ENCODE measurements around the gene CD163L1. TPM values are rescaled to one million over a fixed set of nuclear protein-coding genes. Genes with fewer than 3 reads are reported as not detected.

Gene CD163L1
- total and polyA plus RNA-seq, 2 donors (not counting 1 experiment from before 2014, with no cell fraction given): 0.33 to 0.78 TPM

- no peak overlapping the region for H3K27ac ChIP-seq (ENCODE audit: insufficient read depth, low read length)
- H3K27me3 ChIP-seq (ENCODE audit: control insufficient read depth, insufficient read depth, low read length): no peaks in the 10 kb centered on the region
- no peaks in the 10 kb centered on the region for H3K4me1 ChIP-seq (ENCODE audit: control insufficient read depth, extremely low read depth, insufficient read depth, low read length)
- TF ChIP-seq EZH2 (IDR thresholded peaks at IDR 0.05; ENCODE audit: low read length, missing control alignments) (no peak), CTCF (conservative IDR thresholded peaks at IDR 0.05 in 1 of 2, IDR thresholded peaks at IDR 0.05 in 1 of 2; ENCODE audit: low read depth in 1 of 2, low read length in 2 of 2) (no peak)
- H3K4me2 ChIP-seq (ENCODE audit: extremely low read depth, insufficient read depth, low read length): no peak overlapping the region
- H3K9me3 ChIP-seq (ENCODE audit: control insufficient read depth, insufficient read depth, low read depth, low read length): no peaks in the 10 kb centered on the region
- no peaks in the 10 kb centered on the region for H3K36me3 ChIP-seq (ENCODE audit: control insufficient read depth, insufficient read depth, low read length)
- no peak overlapping the region for H3K4me3 ChIP-seq (replicated peaks in 1 of 4; ENCODE audit: control extremely low read depth in 1 of 4, insufficient read depth in 1 of 4, low read depth in 3 of 4, low read length in 4 of 4)
- H3K79me2 ChIP-seq (ENCODE audit: control insufficient read depth, insufficient read depth, low read length): no peaks in the 10 kb centered on the region
- no peak overlapping the region for H2AFZ ChIP-seq (ENCODE audit: low read length)
- H3K9ac ChIP-seq (ENCODE audit: insufficient read depth, low read length): no peak overlapping the region
- no peaks in the 10 kb centered on the region for H4K20me1 ChIP-seq (ENCODE audit: control insufficient read depth, extremely low read depth, insufficient read depth, low read length)
- no peak for DNase-seq (ENCODE audit: low read depth in 2 of 2)
Measured at GRCh38 chr12:7327918-7328317, 116.0 kb downstream of the CD163L1 start.

- DNase-seq (ENCODE audit: low read depth in 2 of 2): no peak
- no peak overlapping the region for H3K4me3 ChIP-seq (replicated peaks in 1 of 4; ENCODE audit: control extremely low read depth in 1 of 4, insufficient read depth in 1 of 4, low read depth in 3 of 4, low read length in 4 of 4)
- H3K27ac ChIP-seq (ENCODE audit: insufficient read depth, low read length): no peak overlapping the region
- no peaks in the 10 kb centered on the region for H3K4me1 ChIP-seq (ENCODE audit: control insufficient read depth, extremely low read depth, insufficient read depth, low read length)
- H3K79me2 ChIP-seq (ENCODE audit: control insufficient read depth, insufficient read depth, low read length): no peaks in the 10 kb centered on the region
- H4K20me1 ChIP-seq (ENCODE audit: control insufficient read depth, extremely low read depth, insufficient read depth, low read length): no peaks in the 10 kb centered on the region
- H3K36me3 ChIP-seq (ENCODE audit: control insufficient read depth, insufficient read depth, low read length): no peaks in the 10 kb centered on the region
- H3K9ac ChIP-seq (ENCODE audit: insufficient read depth, low read length): no peak overlapping the region
- TF ChIP-seq EZH2 (IDR thresholded peaks at IDR 0.05; ENCODE audit: low read length, missing control alignments) (no peak), CTCF (conservative IDR thresholded peaks at IDR 0.05 in 1 of 2, IDR thresholded peaks at IDR 0.05 in 1 of 2; ENCODE audit: low read depth in 1 of 2, low read length in 2 of 2) (no peak)
- no peaks in the 10 kb centered on the region for H3K27me3 ChIP-seq (ENCODE audit: control insufficient read depth, insufficient read depth, low read length)
- H3K4me2 ChIP-seq (ENCODE audit: extremely low read depth, insufficient read depth, low read length): no peak overlapping the region
- no peak overlapping the region for H2AFZ ChIP-seq (ENCODE audit: low read length)
- no peaks in the 10 kb centered on the region for H3K9me3 ChIP-seq (ENCODE audit: control insufficient read depth, insufficient read depth, low read depth, low read length)
Measured at GRCh38 chr12:7324176-7324575, 119.8 kb downstream of the CD163L1 start.

GRCh38 chr12:7322599-7322998 lies 121.4 kb downstream of the CD163L1 start:
- TF ChIP-seq EZH2 (IDR thresholded peaks at IDR 0.05; ENCODE audit: low read length, missing control alignments) (no peak), CTCF (conservative IDR thresholded peaks at IDR 0.05 in 1 of 2, IDR thresholded peaks at IDR 0.05 in 1 of 2; ENCODE audit: low read depth in 1 of 2, low read length in 2 of 2) (no peak)
- Histone ChIP-seq H3K9me3 (ENCODE audit: control insufficient read depth, insufficient read depth, low read depth, low read length) (no peaks in the 10 kb centered on the region), H3K4me3 (replicated peaks in 1 of 4; ENCODE audit: control extremely low read depth in 1 of 4, insufficient read depth in 1 of 4, low read depth in 3 of 4, low read length in 4 of 4) (no peak overlapping the region), H3K4me1 (ENCODE audit: control insufficient read depth, extremely low read depth, insufficient read depth, low read length) (no peaks in the 10 kb centered on the region), H2AFZ (ENCODE audit: low read length) (no peak overlapping the region), H4K20me1 (ENCODE audit: control insufficient read depth, extremely low read depth, insufficient read depth, low read length) (no peaks in the 10 kb centered on the region), H3K4me2 (ENCODE audit: extremely low read depth, insufficient read depth, low read length) (no peak overlapping the region), H3K27me3 (ENCODE audit: control insufficient read depth, insufficient read depth, low read length) (no peaks in the 10 kb centered on the region), H3K27ac (ENCODE audit: insufficient read depth, low read length) (no peak overlapping the region), H3K36me3 (ENCODE audit: control insufficient read depth, insufficient read depth, low read length) (no peaks in the 10 kb centered on the region), H3K79me2 (ENCODE audit: control insufficient read depth, insufficient read depth, low read length) (no peaks in the 10 kb centered on the region), H3K9ac (ENCODE audit: insufficient read depth, low read length) (no peak overlapping the region)
- no peak for DNase-seq (ENCODE audit: low read depth in 2 of 2)

Measured in fibroblast of lung (primary cell).